ENCODE results near the gene DYSF. TPM values are rescaled to one million over a fixed set of nuclear protein-coding genes. Genes with fewer than 3 reads are reported as not detected.
"Not testable (repeated sequence)": the region's sequence is repeated elsewhere in the genome, so short reads cannot be mapped to it uniquely, and the experiment has no call there.

The DYSF gene
- total RNA-seq, 4 donors from 2014 or later, result 3.7 to 18.7 (median 10.6) TPM

DNA sequence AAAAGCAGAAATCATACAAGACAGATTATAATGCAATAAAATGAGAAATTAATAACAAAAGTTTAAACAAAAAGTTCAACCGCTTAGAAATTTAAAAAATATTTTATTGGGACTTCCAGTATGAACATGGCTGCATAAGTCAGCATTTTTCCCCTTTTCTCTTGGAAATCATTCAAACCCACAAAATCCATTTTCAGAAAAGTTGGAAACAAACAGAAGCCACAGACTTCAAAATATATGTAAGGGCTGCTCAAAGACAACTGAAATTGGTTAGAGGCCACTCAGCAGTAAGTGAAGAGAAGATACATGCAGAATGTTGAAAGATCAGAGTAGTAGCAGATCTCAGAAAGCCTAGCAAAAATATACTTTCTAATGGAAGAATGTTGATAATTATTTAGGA, 194.0 kb downstream of the DYSF start:
- in situ Hi-C loops (cut with MboI; ENCODE audit: low pct_ligation_motif_present in 1 of 4, low pct_unique_long_range_greater_than_20kb in 1 of 4, low sequenced_read_pairs in 3 of 4) (no loop called here), intact Hi-C loops (cut with DNase I; ENCODE audit: low total_unique reads) (no loop called here)
- Histone ChIP-seq H3K4me1 (no peaks in the 10 kb centered on the region), H3K27ac (no peak overlapping the region), H3K4me3 (no peak overlapping the region), H3K27me3 (no peaks in the 10 kb centered on the region), H3K9me3 (no peaks in the 10 kb centered on the region), H3K36me3 (no peaks in the 10 kb centered on the region)
- no peak for DNase-seq
- 82 to 91% methylated on average over 1 of the region's 1 CpG for WGBS, 2 donors (ENCODE audit: low coverage in 1 of 2)
- TF ChIP-seq EP300 (IDR thresholded peaks at IDR 0.05; ENCODE audit: low read depth), result no peak
- TF ChIP-seq POLR2AphosphoS5 (IDR thresholded peaks at IDR 0.05), result no peak
- TF ChIP-seq, protein P1, sequence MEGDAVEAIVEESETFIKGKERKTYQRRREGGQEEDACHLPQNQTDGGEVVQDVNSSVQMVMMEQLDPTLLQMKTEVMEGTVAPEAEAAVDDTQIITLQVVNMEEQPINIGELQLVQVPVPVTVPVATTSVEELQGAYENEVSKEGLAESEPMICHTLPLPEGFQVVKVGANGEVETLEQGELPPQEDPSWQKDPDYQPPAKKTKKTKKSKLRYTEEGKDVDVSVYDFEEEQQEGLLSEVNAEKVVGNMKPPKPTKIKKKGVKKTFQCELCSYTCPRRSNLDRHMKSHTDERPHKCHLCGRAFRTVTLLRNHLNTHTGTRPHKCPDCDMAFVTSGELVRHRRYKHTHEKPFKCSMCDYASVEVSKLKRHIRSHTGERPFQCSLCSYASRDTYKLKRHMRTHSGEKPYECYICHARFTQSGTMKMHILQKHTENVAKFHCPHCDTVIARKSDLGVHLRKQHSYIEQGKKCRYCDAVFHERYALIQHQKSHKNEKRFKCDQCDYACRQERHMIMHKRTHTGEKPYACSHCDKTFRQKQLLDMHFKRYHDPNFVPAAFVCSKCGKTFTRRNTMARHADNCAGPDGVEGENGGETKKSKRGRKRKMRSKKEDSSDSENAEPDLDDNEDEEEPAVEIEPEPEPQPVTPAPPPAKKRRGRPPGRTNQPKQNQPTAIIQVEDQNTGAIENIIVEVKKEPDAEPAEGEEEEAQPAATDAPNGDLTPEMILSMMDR (IDR thresholded peaks at IDR 0.05), result no peak
- TF ChIP-seq POLR2A (IDR thresholded peaks at IDR 0.05), result no peak

DNA sequence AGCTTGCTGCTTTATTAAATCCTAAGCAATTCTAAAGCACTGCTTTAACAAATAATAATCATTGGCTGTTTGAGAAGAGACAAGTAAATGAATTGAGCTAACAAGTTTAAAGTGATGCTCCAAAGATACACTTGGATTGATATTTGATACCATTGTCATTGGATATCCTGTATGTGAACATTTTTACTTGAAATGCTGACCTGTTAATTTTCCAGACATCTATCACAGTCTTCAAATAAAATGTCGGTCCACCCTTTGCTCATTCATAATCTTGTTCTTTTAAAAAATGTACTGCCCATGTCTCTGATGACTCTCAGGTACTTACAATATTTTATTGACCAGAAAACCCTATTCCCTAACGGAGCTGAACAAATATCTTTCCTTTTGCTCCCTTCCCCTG, 202.1 kb downstream of the DYSF start:
- intact Hi-C loops (cut with DNase I; ENCODE audit: low total_unique reads), result no loop called here
- no peaks in the 10 kb centered on the region for H3K36me3 ChIP-seq

GRCh38 chr2:71658256-71658655, 204.9 kb downstream of the DYSF start:
- DNase-seq; H3K27ac ChIP-seq; in situ Hi-C loops (cut with MboI; ENCODE audit: low pct_ligation_motif_present in 1 of 4, low pct_unique_long_range_greater_than_20kb in 1 of 4, low sequenced_read_pairs in 3 of 4); H3K4me1 ChIP-seq; H3K4me3 ChIP-seq; intact Hi-C loops (cut with DNase I; ENCODE audit: low total_unique reads); H3K27me3 ChIP-seq; H3K36me3 ChIP-seq: not testable (repeated sequence)
- peaks cover 6 to 13% of the 10 kb centered on the region in 2 donors for H3K9me3 ChIP-seq
- WGBS, 2 donors (ENCODE audit: low coverage in 1 of 2), result 46 to 47% methylated on average over 2 of the region's 2 CpGs

More for the DNA sequence above, 202.1 kb downstream of the DYSF start:
- DNase-seq, result no peak
- no peaks in the 10 kb centered on the region for H3K27me3 ChIP-seq
- in situ Hi-C loops (cut with MboI; ENCODE audit: low pct_ligation_motif_present in 1 of 4, low pct_unique_long_range_greater_than_20kb in 1 of 4, low sequenced_read_pairs in 3 of 4), result no loop called here
- WGBS, 2 donors (ENCODE audit: low coverage in 1 of 2), result 55 to 88% methylated on average over 2 of the region's 2 CpGs
- TF ChIP-seq POLR2A (IDR thresholded peaks at IDR 0.05) (no peak), POLR2AphosphoS5 (IDR thresholded peaks at IDR 0.05) (no peak), EP300 (IDR thresholded peaks at IDR 0.05; ENCODE audit: low read depth) (no peak)
- TF ChIP-seq, protein P1 (IDR thresholded peaks at IDR 0.05), result no peak
- peaks cover 6 to 13% of the 10 kb centered on the region in 2 donors for H3K9me3 ChIP-seq
- H3K4me1 ChIP-seq, result no peaks in the 10 kb centered on the region
- H3K27ac ChIP-seq, result no peak overlapping the region
- H3K4me3 ChIP-seq, result no peak overlapping the region

DNA sequence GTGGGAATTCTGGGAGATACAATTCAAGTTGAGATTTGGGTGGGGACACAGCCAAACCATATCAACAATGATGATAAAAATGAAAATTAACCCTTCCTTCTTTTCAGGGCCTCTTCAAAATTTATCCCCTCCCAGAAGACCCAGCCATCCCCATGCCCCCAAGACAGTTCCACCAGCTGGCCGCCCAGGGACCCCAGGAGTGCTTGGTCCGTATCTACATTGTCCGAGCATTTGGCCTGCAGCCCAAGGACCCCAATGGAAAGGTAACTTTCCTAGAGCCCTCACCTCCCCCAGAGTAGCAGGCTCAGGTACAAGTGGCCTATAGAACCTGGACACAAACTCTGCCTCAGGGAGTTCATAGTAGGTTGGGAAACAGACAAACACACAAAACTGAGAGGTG, 205.4 kb downstream of the DYSF start:
- H3K36me3 ChIP-seq, result no peaks in the 10 kb centered on the region
- intact Hi-C loops (cut with DNase I; ENCODE audit: low total_unique reads), result no loop called here
- TF ChIP-seq, protein P1 (IDR thresholded peaks at IDR 0.05), result no peak
- TF ChIP-seq POLR2A (IDR thresholded peaks at IDR 0.05) (no peak), EP300 (IDR thresholded peaks at IDR 0.05; ENCODE audit: low read depth) (no peak), POLR2AphosphoS5 (IDR thresholded peaks at IDR 0.05) (no peak)
- no peak for DNase-seq
- H3K4me3 ChIP-seq, result no peak overlapping the region
- 82 to 100% methylated on average over 1 to 3 of the region's 3 CpGs for WGBS, 2 donors (ENCODE audit: low coverage in 1 of 2)
- H3K27me3 ChIP-seq, result no peaks in the 10 kb centered on the region
- in situ Hi-C loops (cut with MboI; ENCODE audit: low pct_ligation_motif_present in 1 of 4, low pct_unique_long_range_greater_than_20kb in 1 of 4, low sequenced_read_pairs in 3 of 4), result no loop called here
- H3K4me1 ChIP-seq, result no peaks in the 10 kb centered on the region
- peaks cover 6 to 13% of the 10 kb centered on the region in 2 donors for H3K9me3 ChIP-seq
- H3K27ac ChIP-seq, result no peak overlapping the region

- Histone ChIP-seq H3K4me1 (no peaks in the 10 kb centered on the region), H3K27ac (no peak overlapping the region), H3K9me3 (peaks cover 6 to 13% of the 10 kb centered on the region in 2 donors), H3K4me3 (no peak overlapping the region), H3K27me3 (no peaks in the 10 kb centered on the region), H3K36me3 (no peaks in the 10 kb centered on the region)
- intact Hi-C loops (cut with DNase I; ENCODE audit: low total_unique reads), result no loop called here
- WGBS, 2 donors (ENCODE audit: low coverage in 1 of 2), result 73% methylated on average over 5 of the region's 5 CpGs; no CpG with 5 or more reads in 1 of the 2 donors
- in situ Hi-C loops (cut with MboI; ENCODE audit: low pct_ligation_motif_present in 1 of 4, low pct_unique_long_range_greater_than_20kb in 1 of 4, low sequenced_read_pairs in 3 of 4), result no loop called here
- DNase-seq, result no peak
- TF ChIP-seq EP300 (IDR thresholded peaks at IDR 0.05; ENCODE audit: low read depth), result no peak
- TF ChIP-seq, protein P1 (IDR thresholded peaks at IDR 0.05), result no peak
- TF ChIP-seq POLR2A (IDR thresholded peaks at IDR 0.05), result no peak
- no peak for TF ChIP-seq POLR2AphosphoS5 (IDR thresholded peaks at IDR 0.05)
These were observed 206.6 kb downstream of the DYSF start for GRCh38 chr2:71659868-71660518.

All from transverse colon (tissue), 4 donors.